NCI-H524 (cell line): ENCODE measurements around the gene TPTE.
"Not testable (repeated sequence)": the region's sequence is repeated elsewhere in the genome, so short reads cannot be mapped to it uniquely, and the experiment has no call there.

Source experiments
- DNase-seq, 2 experiments: peaks; one replicate each; lab custom pipeline; 2025; lab: John Stamatoyannopoulos, UW

The TPTE gene

DNA sequence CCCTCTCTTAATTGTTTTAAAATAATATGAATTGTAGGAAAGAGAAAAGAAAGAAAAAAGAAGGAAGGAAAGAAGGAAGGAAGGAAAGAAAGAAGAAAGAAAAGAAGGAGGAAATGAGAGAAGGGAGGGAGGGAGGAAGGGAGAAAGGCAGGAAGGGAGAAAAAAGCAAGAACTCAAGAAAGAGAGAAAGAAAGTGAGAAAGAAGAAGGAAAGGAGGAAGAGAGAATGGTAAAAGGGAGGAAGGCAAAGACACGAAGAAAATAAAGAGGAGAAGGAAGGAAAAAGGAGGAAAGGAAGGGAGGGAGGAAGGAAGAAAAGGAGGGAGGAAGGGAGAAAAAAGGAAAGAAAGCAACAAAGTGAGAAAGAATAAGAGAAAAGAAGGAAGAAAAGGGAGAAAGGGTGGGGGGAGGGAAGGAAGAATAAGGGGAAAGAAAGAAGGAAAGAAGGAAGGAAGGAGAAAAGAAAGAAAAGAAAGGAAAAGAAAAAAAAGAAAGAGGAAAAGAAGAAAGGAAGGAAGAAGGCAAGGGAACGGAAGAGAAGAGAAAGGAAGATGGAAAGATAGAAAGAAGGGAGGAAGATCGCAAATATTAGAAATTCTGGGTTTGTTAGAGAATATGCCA lies 95.9 kb downstream of the TPTE start:
- not testable (repeated sequence) for DNase-seq

DNA sequence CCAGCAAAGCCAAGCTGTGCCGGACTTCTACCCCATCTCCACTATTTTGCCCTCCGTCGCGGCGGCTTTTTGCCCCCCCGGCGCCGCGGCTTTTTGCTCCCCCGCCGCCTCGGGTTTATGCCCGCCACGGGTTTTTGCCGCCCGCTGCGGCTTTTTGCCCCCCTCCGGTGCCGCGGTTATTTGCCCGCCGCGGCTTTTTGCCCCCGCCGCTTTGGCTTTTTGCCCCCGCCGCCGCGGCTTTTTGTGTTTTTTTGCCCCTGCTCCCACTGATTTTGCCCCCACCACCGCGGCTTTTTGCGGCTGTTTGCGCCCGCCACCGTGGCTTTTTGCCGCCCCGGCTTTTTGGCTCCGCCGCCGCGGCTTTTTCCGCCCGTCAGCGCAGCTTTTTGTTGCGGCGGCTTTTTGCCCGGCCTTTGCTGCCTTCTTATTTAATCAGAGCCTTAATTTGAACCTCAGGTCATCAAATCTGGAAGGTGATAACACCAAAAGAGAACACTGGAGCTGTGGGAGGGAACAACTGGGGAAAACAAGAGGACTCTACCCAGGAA lies 106.0 kb downstream of the TPTE start:
- no peak for DNase-seq

DNA sequence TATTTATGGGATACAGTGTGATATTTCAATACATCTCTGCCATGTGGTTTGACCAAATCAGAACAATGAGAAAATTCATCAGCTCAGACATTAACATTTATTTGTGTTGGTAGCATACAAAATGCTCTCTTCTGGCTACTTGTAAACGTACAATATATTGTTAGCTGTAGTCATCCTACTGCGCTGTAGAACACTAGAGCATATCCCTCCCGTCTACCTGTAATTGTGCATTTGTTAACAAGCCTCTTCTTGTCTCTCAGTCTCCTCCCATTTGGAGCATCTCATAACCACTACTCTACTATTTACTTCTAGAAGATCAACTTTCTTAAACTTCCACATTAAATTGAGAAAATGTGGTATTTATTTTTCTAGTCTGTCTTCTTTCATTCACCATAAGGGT lies 107.9 kb downstream of the TPTE start:
- not testable (repeated sequence) for DNase-seq

DNA sequence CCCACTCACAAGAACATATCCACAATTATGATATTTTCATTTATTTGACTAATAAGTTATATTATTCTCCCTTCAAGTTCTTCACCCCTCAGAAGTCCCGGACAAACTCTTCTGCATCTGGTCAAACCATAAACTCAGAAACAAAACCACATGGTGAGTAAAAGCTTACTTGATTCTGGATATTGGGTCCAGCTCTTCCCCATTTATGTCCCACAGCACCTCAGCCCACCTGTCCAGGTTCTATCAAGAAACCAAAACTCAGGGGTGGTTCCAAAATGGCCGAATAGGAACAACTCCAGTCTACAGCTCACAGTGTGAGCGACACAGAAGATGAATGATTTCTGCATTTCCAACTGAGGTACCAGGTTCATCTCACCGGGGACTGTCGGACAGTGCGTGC lies 109.4 kb downstream of the TPTE start:
- not testable (repeated sequence) for DNase-seq

DNA sequence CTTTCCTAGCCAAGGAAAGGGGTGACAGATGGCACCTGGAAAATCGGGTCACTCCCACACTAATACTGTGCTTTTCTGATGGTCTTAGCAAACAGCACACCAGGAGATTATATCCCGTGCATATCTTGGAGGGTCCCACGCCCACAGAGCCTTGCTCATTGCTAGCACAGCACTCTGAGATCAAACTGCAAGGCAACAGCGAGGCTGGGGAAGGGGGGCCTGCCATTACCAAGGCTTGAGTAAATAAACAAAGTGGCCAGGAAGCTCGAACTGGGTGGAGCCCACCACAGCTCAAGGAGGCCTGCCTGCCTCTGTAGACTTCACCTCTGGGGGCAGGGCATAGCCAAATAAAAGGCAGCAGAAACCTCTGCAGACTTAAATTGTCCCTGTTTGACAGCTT lies 109.9 kb downstream of the TPTE start:
- DNase-seq, result not testable (repeated sequence)

DNA sequence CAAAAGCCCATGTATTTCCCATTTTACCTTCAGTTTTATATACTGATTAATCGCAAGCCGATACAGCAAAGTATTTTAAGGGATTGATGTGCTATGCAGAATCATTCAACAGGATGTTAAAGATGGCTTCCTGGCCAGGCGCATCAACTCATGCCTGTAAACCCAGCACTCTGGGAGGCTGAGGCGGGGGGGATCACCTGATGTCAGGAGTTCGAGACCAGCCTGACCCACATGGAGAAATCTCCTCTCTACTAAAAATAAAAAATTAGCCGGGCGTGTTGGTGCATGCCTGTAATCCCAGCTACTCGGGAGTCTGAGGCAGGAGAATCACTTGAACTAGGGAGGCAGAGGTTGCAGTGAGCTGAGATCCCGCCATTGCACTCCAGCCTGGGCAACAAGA lies 116.8 kb downstream of the TPTE start:
- not testable (repeated sequence) for DNase-seq

DNA sequence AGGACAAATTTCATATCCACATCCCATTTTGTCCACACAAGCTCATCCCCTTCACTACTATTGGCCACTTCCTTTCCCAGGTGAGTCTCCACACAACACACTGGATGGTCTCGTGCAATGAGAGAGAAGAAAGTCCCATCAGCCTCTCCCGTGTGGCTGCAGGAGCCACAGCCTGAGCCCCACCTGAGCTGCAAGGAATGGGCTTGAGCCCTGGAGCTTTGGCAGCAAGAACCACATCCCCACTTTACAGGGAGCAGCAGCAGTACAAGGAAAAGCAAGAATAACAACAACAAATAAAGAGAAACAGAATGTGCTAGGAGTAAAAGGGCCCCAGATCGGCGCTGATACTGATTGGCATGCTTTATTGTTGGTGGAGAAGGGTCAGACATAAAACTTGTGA lies 117.7 kb downstream of the TPTE start:
- no peak for DNase-seq

DNA sequence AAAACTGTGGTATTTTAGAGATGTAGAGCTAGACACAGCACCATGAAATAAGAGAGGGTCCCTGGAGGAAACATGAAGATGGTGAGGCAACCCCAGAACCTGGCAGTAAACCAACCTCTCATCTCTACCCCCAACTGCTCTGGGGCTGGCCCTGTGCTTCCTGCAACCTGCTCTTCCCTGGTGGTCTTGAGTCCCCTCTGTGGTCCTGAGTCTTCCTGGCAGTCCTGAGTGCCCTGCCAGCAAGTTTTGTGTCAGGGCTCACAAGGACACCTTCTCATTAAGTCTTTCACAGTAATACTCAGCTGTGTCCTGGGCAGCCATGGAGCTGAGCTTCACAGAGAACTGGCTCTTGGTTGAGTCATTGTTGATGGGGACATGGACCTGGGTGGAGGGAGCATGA lies 118.4 kb downstream of the TPTE start:
- not testable (repeated sequence) for DNase-seq

DNA sequence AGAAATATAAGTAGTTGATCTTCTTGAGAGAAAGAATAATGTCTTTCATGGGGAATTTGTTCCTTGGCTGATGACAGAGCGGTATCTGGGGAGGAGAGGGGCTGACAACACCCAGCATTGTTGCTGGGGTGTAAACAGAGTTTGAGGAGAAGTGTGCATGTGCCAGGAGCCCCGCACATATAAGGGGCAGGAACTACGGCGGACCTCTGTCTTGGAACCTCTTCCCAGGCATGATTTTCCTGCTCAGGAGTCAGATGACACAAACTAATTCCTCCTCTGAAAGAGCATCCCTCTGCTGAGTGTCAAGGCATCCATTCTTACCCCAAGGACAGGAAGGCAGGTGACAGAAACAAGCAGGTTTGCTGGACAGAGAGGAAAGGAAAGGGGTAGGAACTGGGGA lies 119.1 kb downstream of the TPTE start:
- DNase-seq, result no peak

DNA sequence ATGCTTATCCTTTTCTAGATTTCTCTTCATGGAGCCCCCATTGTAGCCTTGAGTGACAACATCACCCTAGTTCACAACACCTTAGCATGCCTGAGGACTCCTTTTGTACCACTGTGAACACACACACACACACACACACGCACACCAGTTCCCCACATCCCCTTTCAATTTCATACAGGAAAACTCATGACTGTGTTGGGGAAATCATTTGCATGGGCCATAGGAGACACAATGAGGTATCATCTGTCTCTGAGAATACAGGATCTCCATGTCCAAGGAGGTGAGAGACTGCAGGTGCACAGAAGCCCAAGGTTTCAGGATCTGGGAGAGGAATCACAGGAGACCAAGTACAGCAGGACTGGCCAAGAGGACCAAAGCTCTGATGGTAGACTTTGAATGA lies 119.7 kb downstream of the TPTE start:
- DNase-seq, result no peak

DNA sequence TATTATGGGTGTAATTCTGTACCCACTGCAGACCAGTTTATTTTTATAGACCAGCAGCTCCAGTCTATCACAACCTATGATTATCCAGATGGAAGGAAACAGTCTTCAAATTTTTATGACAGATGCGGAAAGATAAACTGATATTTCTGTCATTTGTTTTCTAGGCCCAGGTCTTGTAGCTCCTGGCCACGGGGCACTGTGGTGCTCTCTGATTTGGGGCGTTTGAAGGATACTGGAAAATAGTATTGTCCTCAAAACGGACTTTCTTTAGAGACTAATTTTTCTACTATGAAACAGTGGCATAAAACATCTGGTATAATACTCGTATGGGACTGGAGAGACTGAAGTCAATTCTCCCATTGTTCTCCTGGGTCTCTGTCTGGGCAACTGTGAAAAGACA lies 124.3 kb downstream of the TPTE start:
- DNase-seq, result not testable (repeated sequence)

DNA sequence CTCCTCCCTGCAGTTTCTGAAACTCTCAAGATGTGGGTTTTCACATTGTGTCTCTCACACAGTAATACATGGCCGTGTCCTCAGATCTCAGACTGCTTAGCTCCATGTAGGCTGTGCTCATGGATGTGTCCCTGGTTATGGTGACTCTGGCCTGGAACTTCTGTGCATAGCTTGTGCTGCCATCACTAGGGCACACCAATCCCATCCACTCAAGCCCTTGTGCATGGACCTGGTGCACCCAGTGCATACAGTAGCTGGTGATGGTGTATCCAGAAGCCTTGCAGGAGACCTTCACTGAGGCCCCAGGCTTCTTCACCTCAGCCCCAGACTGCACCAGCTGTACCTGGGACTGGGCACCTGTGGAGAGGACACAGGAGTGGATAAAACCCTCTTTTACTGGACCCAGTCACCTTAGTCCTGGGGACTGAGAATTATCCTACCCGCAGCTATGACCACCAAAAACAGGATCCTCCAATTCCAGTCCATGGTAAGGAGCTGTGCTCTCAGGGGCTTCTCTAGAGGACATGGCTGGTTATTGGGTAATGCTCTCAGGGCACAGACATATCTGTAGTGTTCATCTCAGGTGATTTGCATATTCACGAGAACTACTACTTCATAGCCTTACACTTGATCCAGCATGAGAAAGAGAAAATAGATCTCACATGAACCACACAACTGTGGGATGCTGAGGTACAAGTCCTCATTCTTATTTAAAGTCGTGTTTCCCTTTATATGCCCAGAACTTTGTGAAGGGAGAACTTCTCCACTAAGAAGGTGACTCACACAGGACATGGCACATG lies 128.2 kb downstream of the TPTE start:
- DNase-seq, result not testable (repeated sequence)

DNA sequence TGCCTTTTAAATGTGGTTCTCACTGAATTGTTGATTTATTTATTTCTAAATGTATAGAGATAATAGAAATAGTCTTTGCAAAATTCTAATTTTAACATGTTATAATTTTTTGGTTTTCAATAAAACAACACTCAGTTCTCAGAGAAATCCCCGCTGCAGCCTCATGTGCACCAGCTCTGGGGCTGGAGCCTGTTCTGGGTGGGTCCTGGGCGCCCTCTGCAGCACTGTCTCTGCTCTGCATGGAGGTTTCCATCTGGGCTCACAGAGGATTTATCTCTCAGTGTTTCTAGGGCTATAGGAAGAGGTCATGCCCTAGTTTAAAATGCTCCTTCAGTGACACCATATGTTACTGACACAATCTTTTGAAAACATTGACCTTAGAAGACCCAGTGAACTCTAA lies 128.9 kb downstream of the TPTE start:
- DNase-seq, result not testable (repeated sequence)
